Neural progenitor cell (in vitro differentiated cells): Measurements from ENCODE around the gene SSH3. TPM values are rescaled to one million over a fixed set of nuclear protein-coding genes. Genes with fewer than 3 reads are reported as not detected.

Experiments
- DNase-seq: peaks from one replicate; pipeline ENCODE4 v3.0.0-alpha.2; 2016; ENCODE audit warnings: low spot score
- H2AFZ ChIP-seq: fragments of 200-600 bp; sonication (generic); replicated peaks from 2 replicates; pipeline ENCODE4 v1.6.1; 2016; ENCODE audit warnings: antibody characterized with exemption
- H3F3A ChIP-seq: fragments of 200-600 bp; sonication (generic); 2 replicates; pipeline ENCODE4 v1.6.1; 2016; ENCODE audit warnings: antibody characterized with exemption, low read depth
- H3K27ac ChIP-seq: fragments of 200-600 bp; sonication (generic); 2 replicates; pipeline ENCODE4 v1.5.1; 2016; ENCODE audit warnings: mild to moderate bottlenecking
- H3K27me3 ChIP-seq: fragments of 200-600 bp; sonication (generic); 2 replicates; pipeline ENCODE4 v1.6.1; 2016; ENCODE audit warnings: mild to moderate bottlenecking, moderate library complexity
- H3K36me3 ChIP-seq: fragments of 200-600 bp; sonication (generic); 2 replicates; pipeline ENCODE4 v1.5.1; 2016
- H3K4me1 ChIP-seq: fragments of 200-600 bp; sonication (generic); 2 replicates; pipeline ENCODE4 v1.6.1; 2016; ENCODE audit warnings: mixed run types
- H3K4me2 ChIP-seq: fragments of 200-600 bp; sonication (generic); 2 replicates; pipeline ENCODE4 v1.6.1; 2016
- H3K4me3 ChIP-seq: fragments of 200-600 bp; sonication (generic); 2 replicates; pipeline ENCODE4 v1.5.1; 2016
- H3K79me2 ChIP-seq: fragments of 200-600 bp; sonication (generic); 2 replicates; pipeline ENCODE4 v1.6.1; 2016; ENCODE audit warnings: low read depth
- H3K9ac ChIP-seq: fragments of 200-600 bp; sonication (generic); 2 replicates; pipeline ENCODE4 v1.6.1; 2016
- H3K9me3 ChIP-seq: fragments of 200-600 bp; sonication (generic); 2 replicates; pipeline ENCODE4 v1.5.1; 2016; ENCODE audit warnings: low read depth
- H4K20me1 ChIP-seq: fragments of 200-600 bp; sonication (generic); 2 replicates; pipeline ENCODE4 v1.6.1; 2016; ENCODE audit warnings: low read depth
- H3K27ac Mint-ChIP-seq: 3 replicates; pipeline ENCODE4 v1.8.0; 2021; ENCODE audit warnings: mixed read lengths
- H3K27me3 Mint-ChIP-seq: 2 replicates; pipeline ENCODE4 v1.8.0; 2022; ENCODE audit warnings: low read depth, mild to moderate bottlenecking, inconsistent platforms, moderate library complexity, mixed read lengths; ENCODE audit not compliant: insufficient read depth
- H3K36me3 Mint-ChIP-seq: 3 replicates; pipeline ENCODE4 v1.8.0; 2021; ENCODE audit warnings: mixed read lengths
- H3K4me1 Mint-ChIP-seq: 3 replicates; pipeline ENCODE4 v1.8.0; 2021; ENCODE audit warnings: mixed read lengths
- H3K4me3 Mint-ChIP-seq: 3 replicates; pipeline ENCODE4 v1.8.0; 2021; ENCODE audit warnings: mild to moderate bottlenecking, moderate library complexity, mixed read lengths
- H3K9me3 Mint-ChIP-seq: 3 replicates; pipeline ENCODE4 v1.8.0; 2020; ENCODE audit warnings: mixed read lengths
- EZH2 ChIP-seq: fragments of 200-600 bp; sonication (generic); IDR thresholded peaks from 2 replicates; pipeline ENCODE4 v1.6.1; 2017; ENCODE audit warnings: antibody characterized with exemption, mild to moderate bottlenecking, moderate library complexity
- EZH2phosphoT487 ChIP-seq: fragments of 200-600 bp; sonication (generic); IDR thresholded peaks from 2 replicates; pipeline ENCODE4 v1.6.1; 2017; ENCODE audit warnings: antibody characterized with exemption
- total RNA-seq: library from RNA; depleted of rRNA; stranded (reverse); fragments of >200 nt; gene quantifications from 2 replicates; pipeline ENCODE4 v1.2.3, GENCODE V29; 2015; ENCODE audit warnings: low replicate concordance
- TF ChIP-seq, protein P1 (sequence below): fragments of 200-600 bp; sonication (generic); IDR thresholded peaks from 2 replicates; pipeline ENCODE4 v1.5.1; 2017; ENCODE audit warnings: antibody characterized with exemption, mild to moderate bottlenecking

SSH3 gene
- total RNA-seq, 1 donor from 2014 or later: 1.4 TPM

DNA sequence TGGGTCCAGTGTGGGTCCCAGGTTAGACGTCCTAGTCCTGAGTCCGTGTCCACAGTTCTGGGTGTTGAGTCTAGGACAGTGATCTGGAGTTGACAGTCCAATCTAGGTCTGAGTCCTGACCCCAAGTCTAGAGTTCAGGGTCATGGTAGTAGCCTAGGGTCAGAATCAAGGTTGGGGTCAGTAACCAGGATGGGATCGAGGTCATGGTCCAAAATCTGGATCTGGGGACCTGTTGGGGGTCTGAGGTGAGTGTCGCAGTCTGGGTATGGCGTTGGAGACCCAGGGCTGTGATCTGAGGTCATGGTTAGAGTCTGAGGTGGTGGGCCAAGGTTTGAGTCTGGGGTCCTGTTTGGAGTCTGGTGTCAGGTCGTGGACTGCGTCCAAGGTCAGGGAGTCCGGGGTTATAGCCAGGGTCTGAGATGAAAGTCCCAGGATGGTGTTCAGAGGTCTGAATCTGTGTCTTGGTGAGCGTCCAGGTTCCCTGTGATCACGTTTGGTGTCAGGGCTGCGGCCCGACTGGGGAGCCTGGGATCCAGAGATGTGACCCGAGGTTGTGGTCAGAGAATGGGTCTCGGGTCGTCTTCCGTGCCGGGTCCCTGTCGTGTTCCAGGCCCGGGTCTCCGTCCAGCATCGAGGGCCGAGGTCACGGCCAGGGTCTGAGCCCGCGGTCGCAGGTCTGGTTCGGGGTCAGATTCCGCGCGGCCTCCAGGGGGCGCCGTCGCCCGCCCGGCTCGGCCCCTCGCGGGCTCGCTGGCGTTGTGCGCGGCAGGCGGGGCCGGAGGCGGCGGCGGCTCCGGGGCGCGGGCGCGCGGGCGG, 37.5 kb upstream of the SSH3 start:
- peaks cover 47% of the 10 kb centered on the region for H3F3A ChIP-seq
- no peak overlapping the region for H3K4me3 ChIP-seq
- peak; percentile 89 for DNase-seq
- Mint-ChIP-seq H3K9me3 (no peaks in the 10 kb centered on the region), H3K4me1 (peaks cover 58% of the 10 kb centered on the region), H3K27me3 (peaks cover 12% of the 10 kb centered on the region), H3K4me3 (peak overlapping the region; percentile 89), H3K36me3 (peaks cover 2% of the 10 kb centered on the region), H3K27ac (peak overlapping the region; percentile 87)
- H3K9ac ChIP-seq: no peak overlapping the region
- no peaks in the 10 kb centered on the region for H3K36me3 ChIP-seq
- TF ChIP-seq, protein P1, sequence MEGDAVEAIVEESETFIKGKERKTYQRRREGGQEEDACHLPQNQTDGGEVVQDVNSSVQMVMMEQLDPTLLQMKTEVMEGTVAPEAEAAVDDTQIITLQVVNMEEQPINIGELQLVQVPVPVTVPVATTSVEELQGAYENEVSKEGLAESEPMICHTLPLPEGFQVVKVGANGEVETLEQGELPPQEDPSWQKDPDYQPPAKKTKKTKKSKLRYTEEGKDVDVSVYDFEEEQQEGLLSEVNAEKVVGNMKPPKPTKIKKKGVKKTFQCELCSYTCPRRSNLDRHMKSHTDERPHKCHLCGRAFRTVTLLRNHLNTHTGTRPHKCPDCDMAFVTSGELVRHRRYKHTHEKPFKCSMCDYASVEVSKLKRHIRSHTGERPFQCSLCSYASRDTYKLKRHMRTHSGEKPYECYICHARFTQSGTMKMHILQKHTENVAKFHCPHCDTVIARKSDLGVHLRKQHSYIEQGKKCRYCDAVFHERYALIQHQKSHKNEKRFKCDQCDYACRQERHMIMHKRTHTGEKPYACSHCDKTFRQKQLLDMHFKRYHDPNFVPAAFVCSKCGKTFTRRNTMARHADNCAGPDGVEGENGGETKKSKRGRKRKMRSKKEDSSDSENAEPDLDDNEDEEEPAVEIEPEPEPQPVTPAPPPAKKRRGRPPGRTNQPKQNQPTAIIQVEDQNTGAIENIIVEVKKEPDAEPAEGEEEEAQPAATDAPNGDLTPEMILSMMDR: peak; percentile 65
- TF ChIP-seq EZH2: no peak
- peaks cover 38% of the 10 kb centered on the region for H3K79me2 ChIP-seq
- H2AFZ ChIP-seq: no peak overlapping the region
- H3K27me3 ChIP-seq: peaks cover 27% of the 10 kb centered on the region
- peaks cover 26% of the 10 kb centered on the region for H3K4me1 ChIP-seq
- H3K4me2 ChIP-seq: no peak overlapping the region
- no peaks in the 10 kb centered on the region for H3K9me3 ChIP-seq
- H3K27ac ChIP-seq: no peak overlapping the region
- H4K20me1 ChIP-seq: peaks cover 44% of the 10 kb centered on the region

DNA sequence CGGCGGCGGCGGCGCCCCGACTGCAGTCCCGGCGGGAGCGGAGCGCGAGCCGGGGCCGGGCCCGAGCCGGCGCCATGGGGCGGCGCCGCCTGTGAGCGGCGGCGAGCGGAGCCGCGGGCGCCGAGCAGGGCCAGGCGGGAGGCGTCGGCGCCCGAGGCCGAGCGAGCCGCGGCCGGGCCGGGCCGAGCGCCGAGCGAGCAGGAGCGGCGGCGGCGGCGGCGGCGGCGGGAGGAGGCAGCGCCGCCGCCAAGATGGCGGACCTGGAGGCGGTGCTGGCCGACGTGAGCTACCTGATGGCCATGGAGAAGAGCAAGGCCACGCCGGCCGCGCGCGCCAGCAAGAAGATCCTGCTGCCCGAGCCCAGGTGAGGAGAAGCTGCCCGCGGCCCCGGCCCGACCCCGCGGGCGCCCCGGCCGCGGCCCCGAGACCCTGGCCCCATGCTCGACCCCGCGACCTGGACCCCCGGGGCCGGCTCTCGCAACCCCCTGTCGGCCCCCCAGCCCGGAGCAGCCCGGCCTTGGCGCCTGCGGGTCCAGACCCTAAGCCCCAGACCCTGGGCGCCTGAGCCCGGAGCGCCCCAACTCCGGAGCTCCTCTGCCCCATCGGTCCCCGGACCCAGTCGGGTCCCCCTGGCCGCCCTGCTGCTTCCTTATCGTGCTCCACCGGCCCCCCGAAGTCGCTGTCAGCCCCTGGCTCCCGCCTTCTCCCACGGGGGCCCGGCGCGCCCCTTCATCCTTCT, 36.7 kb upstream of the SSH3 start, which contains the start of gene GRK2:
Gene GRK2, plus strand, starts transcription at position 25 of the 739 bp plus-strand sequence. Its CDS starts 227 bp downstream, at position 252.
- DNase-seq: peak; percentile 37
- H3K27ac ChIP-seq: no peak within 1 kb of the TSS
- TF ChIP-seq EZH2 (no peak), EZH2phosphoT487 (no peak)
- TF ChIP-seq, protein P1: no peak
- Mint-ChIP-seq H3K27me3 (peaks cover 12% of the 10 kb centered on the region), H3K36me3 (peaks cover 2% of the 10 kb centered on the region), H3K4me3 (peak within 1 kb of the TSS; percentile 96), H3K9me3 (no peaks in the 10 kb centered on the region), H3K27ac (peak within 1 kb of the TSS; percentile 87), H3K4me1 (peaks cover 60% of the 10 kb centered on the region)
- H3K4me3 ChIP-seq: peak within 1 kb of the TSS; percentile 99
- H3K27me3 ChIP-seq: peaks cover 27% of the 10 kb centered on the region
- H3K36me3 ChIP-seq: no peaks in the 10 kb centered on the region
- peaks cover 42% of the 10 kb centered on the region for H3F3A ChIP-seq
- H3K4me1 ChIP-seq: peaks cover 32% of the 10 kb centered on the region
- peaks cover 52% of the 10 kb centered on the region for H4K20me1 ChIP-seq
- H3K4me2 ChIP-seq: peak within 1 kb of the TSS; percentile 88
- H3K79me2 ChIP-seq: peaks cover 46% of the 10 kb centered on the region
- peak within 1 kb of the TSS; percentile 61 for H2AFZ ChIP-seq
- H3K9ac ChIP-seq: peak within 1 kb of the TSS; percentile 39
- no peaks in the 10 kb centered on the region for H3K9me3 ChIP-seq

DNA sequence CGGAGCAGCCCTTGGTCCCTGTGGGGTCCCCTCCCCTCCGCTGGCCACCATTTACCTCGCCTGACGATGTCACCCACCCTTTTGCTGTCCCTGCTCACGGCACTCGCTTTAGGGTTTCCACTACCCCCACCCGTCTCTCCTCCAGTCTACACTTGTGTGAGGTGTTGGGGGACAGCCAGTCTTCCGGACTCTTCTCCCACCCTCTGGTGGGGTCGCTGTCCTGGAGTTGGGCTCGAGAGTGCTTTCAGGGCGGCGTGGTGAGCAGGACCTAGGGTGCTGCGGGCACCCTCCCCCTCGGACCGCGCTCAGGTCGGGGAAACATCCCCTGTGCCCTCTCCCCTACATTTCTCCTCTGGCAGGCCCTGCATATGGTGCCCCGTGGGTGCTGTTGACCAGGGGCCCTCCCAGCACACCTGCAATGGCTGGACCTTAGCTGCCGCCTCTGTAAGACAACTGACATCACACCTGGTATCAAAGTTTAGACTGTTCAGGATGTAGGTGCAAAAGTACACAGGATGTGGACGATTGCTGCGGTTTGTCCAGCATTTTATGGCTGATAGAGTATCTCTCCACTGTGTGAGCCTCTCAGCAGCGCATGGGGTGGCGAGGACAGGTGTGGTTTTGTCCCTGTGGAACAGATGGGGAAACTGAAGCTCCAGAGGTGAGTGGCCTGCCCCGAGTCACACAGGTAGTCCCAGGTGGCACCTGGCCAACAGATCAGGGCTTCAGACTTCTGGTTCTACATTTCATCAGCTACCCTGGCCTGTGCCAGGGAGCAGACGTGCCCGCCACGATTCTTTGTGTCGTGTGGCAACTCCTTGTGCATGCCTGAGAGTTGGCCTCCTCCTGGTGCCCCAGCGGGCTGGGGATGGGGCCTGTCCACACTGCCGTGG, 35.9 kb upstream of the SSH3 start:
- peak overlapping the region; percentile 96 for H3K4me3 Mint-ChIP-seq
- Histone ChIP-seq H4K20me1 (peaks cover 60% of the 10 kb centered on the region), H3K79me2 (peaks cover 54% of the 10 kb centered on the region), H2AFZ (no peak overlapping the region), H3F3A (peaks cover 34% of the 10 kb centered on the region), H3K4me1 (peaks cover 32% of the 10 kb centered on the region), H3K9ac (peak overlapping the region; percentile 39), H3K9me3 (no peaks in the 10 kb centered on the region), H3K27me3 (peaks cover 21% of the 10 kb centered on the region), H3K27ac (no peak overlapping the region), H3K4me3 (peak overlapping the region; percentile 99), H3K4me2 (peak overlapping the region; percentile 88), H3K36me3 (no peaks in the 10 kb centered on the region)
- H3K27me3 Mint-ChIP-seq: peaks cover 12% of the 10 kb centered on the region
- peaks cover 55% of the 10 kb centered on the region for H3K4me1 Mint-ChIP-seq
- H3K36me3 Mint-ChIP-seq: peaks cover 2% of the 10 kb centered on the region
- H3K9me3 Mint-ChIP-seq: no peaks in the 10 kb centered on the region
- DNase-seq: no peak
- H3K27ac Mint-ChIP-seq: peak overlapping the region; percentile 86
- TF ChIP-seq EZH2: no peak
- TF ChIP-seq, protein P1: no peak
- no peak for TF ChIP-seq EZH2phosphoT487
